GM12873 (cell line): ENCODE measurements around the gene RBM15.

ENCODE experiments used
- CTCF ChIP-seq: IDR thresholded peaks from 2 replicates; pipeline ENCODE4 v1.5.1; 2012; ENCODE audit warnings: low read depth, mild to moderate bottlenecking, moderate library complexity, low read length, control low read depth; ENCODE audit not compliant: insufficient read depth; ENCODE audit errors: missing control alignments

The RBM15 gene

DNA sequence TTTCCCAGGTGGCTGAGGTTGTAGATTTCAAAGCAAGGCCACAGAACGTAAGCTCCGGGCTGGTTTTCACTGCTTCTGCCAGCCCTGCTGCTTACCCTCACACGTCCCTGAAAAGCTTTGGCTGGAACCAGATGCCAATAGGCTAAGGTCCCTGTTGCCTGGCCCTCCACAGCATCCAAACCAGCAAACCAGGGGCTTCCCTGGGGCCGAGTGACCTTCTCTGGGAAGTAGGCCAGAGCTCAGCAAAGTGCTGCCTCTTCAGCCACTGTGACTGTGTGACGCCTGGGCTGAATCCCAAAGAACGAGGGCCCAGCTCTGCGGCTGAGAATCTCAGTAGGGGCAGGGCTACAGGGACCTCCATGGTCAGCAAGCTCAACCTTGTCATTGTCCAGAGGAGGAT is 28.9 kb upstream of the RBM15 start:
- no peak for TF ChIP-seq CTCF

DNA sequence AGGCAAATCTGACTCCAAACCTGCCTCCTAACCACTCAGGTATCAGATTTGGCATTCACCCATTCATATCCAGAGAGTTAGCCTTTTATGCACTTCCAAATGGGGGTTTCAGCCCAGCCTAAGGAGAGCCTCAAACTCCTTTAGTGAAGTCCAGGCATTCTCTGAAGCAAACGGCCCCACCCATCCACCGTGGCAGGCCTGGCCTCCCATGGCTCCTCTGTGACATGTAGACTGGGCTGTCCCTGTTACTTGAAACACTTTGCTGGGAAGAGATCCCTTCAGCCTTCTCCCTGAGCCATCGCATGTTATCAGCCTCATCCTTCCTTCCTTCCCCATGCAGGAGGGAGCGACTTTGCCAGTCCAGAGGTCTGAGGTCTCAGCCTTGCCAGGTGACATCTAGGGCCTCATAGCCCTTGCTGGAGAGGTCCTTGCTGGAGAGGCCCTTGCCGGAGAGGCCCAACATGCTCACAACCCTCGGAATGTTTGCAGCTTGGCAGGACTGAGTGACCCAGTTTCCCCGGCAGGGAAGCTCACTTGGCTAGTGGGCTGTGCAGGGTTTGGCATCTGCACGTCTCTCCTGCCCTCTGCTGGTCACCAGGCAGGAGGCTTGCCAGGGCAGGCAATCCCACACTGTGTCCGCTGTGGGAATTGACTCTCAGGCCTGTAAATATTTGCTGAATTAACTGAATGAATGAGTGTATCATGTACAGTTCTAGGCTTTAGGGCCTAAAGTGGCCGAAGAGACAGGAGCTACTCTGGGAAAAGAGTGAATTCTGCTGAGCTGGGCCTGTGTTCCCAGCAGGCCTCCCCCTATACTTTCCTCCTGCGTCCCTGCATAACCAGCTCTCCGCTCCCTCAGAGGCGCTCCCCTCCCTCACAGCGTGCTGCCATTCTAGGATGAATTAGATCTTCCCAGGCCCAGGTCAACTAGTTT is 26.7 kb upstream of the RBM15 start:
- peak; percentile 95 for TF ChIP-seq CTCF

- TF ChIP-seq CTCF, result no peak
Observed at GRCh38 chr1:110316735-110317134, 22.4 kb upstream of the RBM15 start.

- no peak for TF ChIP-seq CTCF
Observed at GRCh38 chr1:110318046-110318445, 21.1 kb upstream of the RBM15 start.

DNA sequence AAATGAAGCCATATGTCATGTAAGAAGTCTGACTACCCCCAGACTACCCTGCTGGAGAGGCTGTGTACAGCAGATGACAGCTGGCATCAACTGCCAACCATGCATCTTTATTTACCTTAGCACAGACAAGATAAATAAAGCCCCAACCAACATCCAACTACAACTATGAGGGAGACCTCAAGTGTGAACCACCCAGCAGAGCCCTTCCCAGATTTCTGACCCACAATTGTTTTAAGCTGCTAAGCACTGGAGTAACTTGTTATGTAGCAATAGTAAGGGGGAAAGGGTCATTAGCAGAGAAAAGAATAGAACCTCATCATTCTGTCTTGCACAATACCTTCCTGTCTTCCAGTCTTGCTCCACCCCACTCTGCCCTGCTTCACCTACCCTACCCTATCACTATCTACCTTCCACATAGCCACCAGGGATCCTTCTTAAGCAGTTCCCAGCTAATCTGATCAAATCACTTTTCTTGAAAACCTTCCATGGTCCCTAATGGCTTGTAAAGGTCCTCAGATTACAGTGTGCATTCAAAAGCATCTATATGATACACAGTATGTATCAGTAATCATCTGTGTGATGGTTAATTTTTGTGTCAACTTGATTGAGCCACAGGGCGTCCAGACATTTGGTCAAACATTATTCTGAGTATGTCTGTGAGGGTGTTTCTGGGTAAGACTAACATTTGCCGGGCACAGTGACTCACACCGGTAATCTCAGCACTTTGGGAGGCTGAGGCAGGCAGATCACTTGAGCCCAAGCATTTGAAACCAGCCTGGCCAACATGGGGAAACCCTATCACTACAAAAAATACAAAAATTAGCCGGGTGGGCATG is 19.6 kb upstream of the RBM15 start:
- TF ChIP-seq CTCF, result no peak

- no peak for TF ChIP-seq CTCF
Observed at GRCh38 chr1:110320168-110320518, 19.0 kb upstream of the RBM15 start.

- TF ChIP-seq CTCF, result no peak
Observed at GRCh38 chr1:110321045-110321444, 18.1 kb upstream of the RBM15 start.
